ENCODE results near the gene EXOC6.

EXOC6 gene

GRCh38 chr10:93006435-93007039 is 158.2 kb downstream of the EXOC6 start:
- no peak overlapping the region for H3K27ac ChIP-seq (replicated peaks)
- TF ChIP-seq CTCF (IDR thresholded peaks at IDR 0.05; ENCODE audit: insufficient read depth, low read length) (no peak), GABPA (IDR thresholded peaks at IDR 0.05; ENCODE audit: low read depth) (no peak), REST (IDR thresholded peaks at IDR 0.05; ENCODE audit: insufficient replicate concordance, low read depth) (no peak), POLR2AphosphoS5 (IDR thresholded peaks at IDR 0.05; ENCODE audit: low read depth) (no peak), SPI1 (IDR thresholded peaks at IDR 0.05; ENCODE audit: borderline replicate concordance, low read depth) (no peak)
- peak in 1 of 2 experiments; percentile 8 for DNase-seq (ENCODE audit: low read depth in 1 of 2, low spot score in 1 of 2)
- no peak overlapping the region for H3K4me3 ChIP-seq (replicated peaks; ENCODE audit: insufficient read depth, low read length)
- H3K27me3 ChIP-seq (ENCODE audit: insufficient read depth, poor library complexity, severe bottlenecking) = no peaks in the 10 kb centered on the region

GRCh38 chr10:93015722-93016121 is 167.4 kb downstream of the EXOC6 start:
- DNase-seq (ENCODE audit: low read depth in 1 of 2, low spot score in 1 of 2) = no peak
- H3K4me3 ChIP-seq (replicated peaks; ENCODE audit: insufficient read depth, low read length) = no peak overlapping the region
- no peak overlapping the region for H3K27ac ChIP-seq (replicated peaks)
- TF ChIP-seq GABPA (IDR thresholded peaks at IDR 0.05; ENCODE audit: low read depth) (no peak), REST (IDR thresholded peaks at IDR 0.05; ENCODE audit: insufficient replicate concordance, low read depth) (no peak), SPI1 (IDR thresholded peaks at IDR 0.05; ENCODE audit: borderline replicate concordance, low read depth) (no peak), POLR2AphosphoS5 (IDR thresholded peaks at IDR 0.05; ENCODE audit: low read depth) (no peak), CTCF (IDR thresholded peaks at IDR 0.05; ENCODE audit: insufficient read depth, low read length) (no peak)
- H3K27me3 ChIP-seq (ENCODE audit: insufficient read depth, poor library complexity, severe bottlenecking) = no peaks in the 10 kb centered on the region

GRCh38 chr10:93023013-93023650 is 174.8 kb downstream of the EXOC6 start:
- no peaks in the 10 kb centered on the region for H3K27me3 ChIP-seq (ENCODE audit: insufficient read depth, poor library complexity, severe bottlenecking)
- H3K4me3 ChIP-seq (replicated peaks; ENCODE audit: insufficient read depth, low read length) = no peak overlapping the region
- TF ChIP-seq CTCF (IDR thresholded peaks at IDR 0.05; ENCODE audit: insufficient read depth, low read length) = no peak
- TF ChIP-seq GABPA (IDR thresholded peaks at IDR 0.05; ENCODE audit: low read depth) = no peak
- TF ChIP-seq REST (IDR thresholded peaks at IDR 0.05; ENCODE audit: insufficient replicate concordance, low read depth) = no peak
- TF ChIP-seq POLR2AphosphoS5 (IDR thresholded peaks at IDR 0.05; ENCODE audit: low read depth) = no peak
- DNase-seq (ENCODE audit: low read depth in 1 of 2, low spot score in 1 of 2) = no peak
- no peak overlapping the region for H3K27ac ChIP-seq (replicated peaks)

Measured in HL-60 (cell line).